Suprapubic skin (tissue), 3 donors: ENCODE results near the gene CLSTN1.

Experiments used
- CTCF ChIP-seq, 2 donors: fragments of 200-600 bp in 1 of 2; fragments of 450-650 bp in 1 of 2; sonication (generic) in 1 of 2; IDR thresholded peaks; one replicate each; pipeline ENCODE4 v1.5.1; 2016 to 2019; ENCODE audit warnings: antibody characterized with exemption in 2 of 2, mild to moderate bottlenecking in 1 of 2, moderate library complexity in 1 of 2
- EP300 ChIP-seq: sonication (generic); formaldehyde crosslinking; IDR thresholded peaks from one replicate; pipeline ENCODE4 v1.6.1; 2017; ENCODE audit warnings: antibody characterized with exemption
- POLR2A ChIP-seq, 2 donors: fragments of 450-650 bp; IDR thresholded peaks; one replicate each; pipeline ENCODE4 v1.6.1; 2017; ENCODE audit warnings: antibody characterized with exemption in 2 of 2, mild to moderate bottlenecking in 2 of 2, moderate library complexity in 2 of 2

GRCh38 chr1:9687874-9688582 is 135.7 kb downstream of the CLSTN1 start:
- no peak for TF ChIP-seq POLR2A (IDR thresholded peaks at IDR 0.05)
- TF ChIP-seq EP300, result no peak
- TF ChIP-seq CTCF (IDR thresholded peaks at IDR 0.05), result no peak
